GM19455 (cell line): ENCODE data around the gene MIA3.
A peak's percentile ranks its signal among the peaks of the same experiment; 100 is the strongest.
"Not testable (repeated sequence)": the region's sequence is repeated elsewhere in the genome, so short reads cannot be mapped to it uniquely, and the experiment has no call there.

Experiments used
- ATAC-seq: cut with Tn5 transposase; IDR thresholded peaks from one replicate; pipeline ENCODE4 v1.9.1; 2021; ENCODE audit not compliant: unreplicated experiment

The MIA3 gene

GRCh38 chr1:222656391-222657155 is 38.7 kb downstream of the MIA3 start:
- no peak for ATAC-seq

GRCh38 chr1:222657899-222658298 is 40.0 kb downstream of the MIA3 start:
- no peak for ATAC-seq

GRCh38 chr1:222663431-222663934 is 45.6 kb downstream of the MIA3 start:
- no peak for ATAC-seq

- no peak for ATAC-seq
These were observed 48.1 kb downstream of the MIA3 start for GRCh38 chr1:222665964-222666363.

- ATAC-seq = not testable (repeated sequence)
These were observed 50.3 kb downstream of the MIA3 start for GRCh38 chr1:222668184-222668583.

- ATAC-seq = not testable (repeated sequence)
These were observed 51.2 kb downstream of the MIA3 start for GRCh38 chr1:222669107-222669506.

- no peak for ATAC-seq
These were observed 52.2 kb downstream of the MIA3 start for GRCh38 chr1:222670110-222670509.

- ATAC-seq = no peak
These were observed 62.2 kb downstream of the MIA3 start for GRCh38 chr1:222680080-222680479.

GRCh38 chr1:222691016-222691415 is 73.1 kb downstream of the MIA3 start:
- no peak for ATAC-seq

- no peak for ATAC-seq
These were observed 77.0 kb downstream of the MIA3 start for GRCh38 chr1:222694927-222695326.

GRCh38 chr1:222696741-222697140 is 78.8 kb downstream of the MIA3 start:
- ATAC-seq = no peak

GRCh38 chr1:222697203-222697602 is 79.3 kb downstream of the MIA3 start:
- no peak for ATAC-seq

GRCh38 chr1:222697826-222698225 is 79.9 kb downstream of the MIA3 start:
- no peak for ATAC-seq

- no peak for ATAC-seq
These were observed 84.3 kb downstream of the MIA3 start for GRCh38 chr1:222702210-222702609.

GRCh38 chr1:222704260-222704659 is 86.4 kb downstream of the MIA3 start:
- ATAC-seq = no peak

GRCh38 chr1:222706815-222707214 is 88.9 kb downstream of the MIA3 start:
- no peak for ATAC-seq

- ATAC-seq = no peak
These were observed 91.8 kb downstream of the MIA3 start for GRCh38 chr1:222709700-222710153.

- peak; percentile 47 for ATAC-seq
These were observed 93.7 kb downstream of the MIA3 start for GRCh38 chr1:222711319-222712252.

GRCh38 chr1:222712253-222713090 is 94.6 kb downstream of the MIA3 start, which contains the start of the genes AIDA and BROX:
AIDA (minus strand) TSS chr1:222712491; CDS start chr1:222712317, 174 bp downstream.
BROX (plus strand) TSS chr1:222712564; CDS start chr1:222715700, 3,136 bp downstream.
- peak; percentile 82 for ATAC-seq
